GM12872 (cell line): ENCODE results near the gene SLC43A3.

Experiments
- CTCF ChIP-seq: IDR thresholded peaks from 3 replicates; pipeline ENCODE4 v1.5.1; 2011; ENCODE audit warnings: low read depth, mild to moderate bottlenecking, low read length, moderate library complexity; ENCODE audit not compliant: insufficient read depth

Gene SLC43A3

GRCh38 chr11:57413681-57414080 lies 13.2 kb downstream of the SLC43A3 start:
- TF ChIP-seq CTCF = no peak

DNA sequence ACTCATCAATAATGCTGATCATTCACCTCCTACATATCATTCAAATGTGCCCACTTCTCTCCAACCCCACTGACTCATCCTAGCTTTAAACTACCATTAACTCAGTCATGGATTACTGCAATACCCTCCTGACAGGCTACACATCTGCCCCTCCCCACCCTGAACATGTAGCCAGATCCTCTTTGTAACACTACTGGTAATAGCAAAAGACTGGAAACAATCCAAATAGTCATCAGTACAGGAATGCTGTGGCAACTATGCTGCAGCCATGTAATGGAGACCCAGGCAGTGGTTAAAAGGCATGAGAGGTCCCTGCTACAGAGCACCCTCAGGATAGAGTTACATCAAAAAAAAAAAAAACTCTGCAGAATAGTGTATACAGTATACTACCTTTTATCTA lies 16.6 kb downstream of the SLC43A3 start:
- TF ChIP-seq CTCF = no peak

- no peak for TF ChIP-seq CTCF
Observed at GRCh38 chr11:57409321-57410100, 17.4 kb downstream of the SLC43A3 start.

DNA sequence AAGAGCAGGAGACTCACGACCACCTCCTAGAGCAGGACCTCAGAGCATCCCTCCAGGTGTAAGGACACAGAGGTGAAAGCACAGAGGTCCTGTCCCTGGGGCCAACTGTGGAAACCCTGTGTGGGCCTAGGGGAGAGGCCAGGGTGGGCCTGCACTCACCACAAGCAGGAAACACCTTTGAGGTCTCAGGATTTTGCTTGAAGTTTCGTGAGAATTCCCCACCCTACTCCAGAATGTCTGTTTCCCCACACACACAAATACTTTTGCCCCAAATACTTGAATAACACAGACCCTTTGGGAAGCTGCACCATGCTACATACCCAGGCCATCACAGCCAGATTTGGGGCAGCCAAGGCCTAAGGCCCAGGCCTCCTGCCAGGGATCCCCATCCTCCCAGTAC lies 18.1 kb downstream of the SLC43A3 start:
- no peak for TF ChIP-seq CTCF

DNA sequence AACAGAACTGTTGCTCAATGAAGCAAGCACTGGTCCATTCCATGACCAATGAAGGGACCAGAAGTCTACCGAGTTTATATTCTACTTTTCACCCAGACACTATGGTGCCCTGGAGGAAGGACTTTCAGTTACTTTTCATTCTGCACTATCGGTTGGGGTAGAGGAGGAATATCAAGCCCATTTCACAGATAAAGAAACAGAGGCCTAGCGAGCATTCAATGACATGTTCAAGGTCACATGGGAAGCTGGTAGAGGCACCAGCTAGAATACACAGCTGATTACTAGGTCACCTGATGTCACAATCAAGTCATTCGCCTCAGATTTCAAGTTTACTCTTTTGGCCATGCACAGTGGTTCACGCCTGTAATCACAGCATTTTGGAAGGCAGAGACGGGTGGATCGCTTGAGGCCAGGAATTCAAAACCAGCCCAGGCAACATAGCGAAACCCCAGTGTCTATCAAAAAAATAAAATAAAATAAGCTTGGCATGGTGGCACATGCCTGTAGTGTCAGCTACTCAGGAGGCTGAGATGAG lies 18.9 kb downstream of the SLC43A3 start:
- no peak for TF ChIP-seq CTCF

DNA sequence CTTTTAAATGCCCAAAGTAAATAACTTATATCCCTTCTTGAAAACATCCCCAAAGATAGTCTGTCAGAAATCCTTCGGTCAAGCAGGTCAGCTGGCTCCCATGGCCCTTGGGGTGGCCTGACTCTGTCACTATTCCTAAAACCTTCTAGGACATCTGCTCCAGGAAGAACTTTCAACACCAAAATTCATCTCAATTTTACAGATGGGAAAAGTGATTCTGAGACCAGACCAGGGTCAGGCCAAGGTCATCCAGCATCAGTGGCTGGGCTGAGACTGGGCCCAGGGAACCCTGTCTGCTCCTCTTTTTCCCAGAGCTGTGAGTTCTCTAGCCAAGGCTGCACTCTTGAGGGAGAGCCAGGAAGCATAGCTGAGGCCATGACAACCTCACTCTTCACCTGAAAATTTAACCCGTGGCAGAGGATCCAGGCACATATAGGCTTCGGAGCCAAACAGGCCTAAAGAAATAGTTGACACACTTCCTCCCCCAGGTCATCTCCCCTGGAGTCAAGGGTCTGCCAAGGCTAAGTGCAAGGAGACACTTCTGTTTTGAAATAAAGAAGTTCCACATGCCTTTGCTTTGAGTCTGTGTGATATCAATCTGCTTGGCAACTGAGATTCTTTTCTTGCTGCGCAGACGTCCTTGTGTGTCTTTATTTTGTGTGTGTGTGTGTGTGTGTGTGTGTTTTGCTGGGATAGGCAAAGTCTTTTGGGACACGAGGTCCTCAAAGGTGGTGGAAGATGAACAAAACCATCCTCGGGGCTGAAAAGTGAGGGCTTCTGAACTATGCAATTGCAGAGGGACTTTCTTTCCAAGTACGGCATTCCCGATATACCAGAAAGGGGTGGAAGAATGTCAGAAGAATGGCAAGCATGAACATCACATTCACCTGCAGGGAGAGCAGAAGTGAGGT lies 19.7 kb downstream of the SLC43A3 start:
- no peak for TF ChIP-seq CTCF

- TF ChIP-seq CTCF = no peak
Observed at GRCh38 chr11:57406337-57406904, 20.5 kb downstream of the SLC43A3 start.
